Neural progenitor cell (in vitro differentiated cells): ENCODE data around the gene RELL1.

Source experiments
- CTCF ChIP-seq: fragments of 200-600 bp; sonication (generic); IDR thresholded peaks from 2 replicates; pipeline ENCODE4 v1.5.1; 2017; ENCODE audit warnings: antibody characterized with exemption, mild to moderate bottlenecking
- EZH2 ChIP-seq: fragments of 200-600 bp; sonication (generic); IDR thresholded peaks from 2 replicates; pipeline ENCODE4 v1.6.1; 2017; ENCODE audit warnings: antibody characterized with exemption, mild to moderate bottlenecking, moderate library complexity
- EZH2phosphoT487 ChIP-seq: fragments of 200-600 bp; sonication (generic); IDR thresholded peaks from 2 replicates; pipeline ENCODE4 v1.6.1; 2017; ENCODE audit warnings: antibody characterized with exemption

- TF ChIP-seq EZH2phosphoT487 (no peak), EZH2 (no peak), CTCF (no peak)
Observed at GRCh38 chr4:37639551-37640285, 46.5 kb downstream of the RELL1 start.
